A375 (cell line): Measurements from ENCODE around the gene DPP8. TPM values are rescaled to one million over a fixed set of nuclear protein-coding genes. Genes with fewer than 3 reads are reported as not detected.

Experiments used
- small RNA-seq: library from RNA; depleted of rRNA; stranded (forward); fragments of <200 nt; gene quantifications from one replicate; pipeline ENCODE3, GENCODE V24; 2014
- total RNA-seq: library from RNA; depleted of rRNA; stranded (reverse); fragments of >200 nt; shearing (Covaris generic); gene quantifications from 2 replicates; pipeline ENCODE4 v1.2.3, GENCODE V29; 2014; rRNA removed

DPP8 gene
- 28.9 and 38.4 TPM in 2 replicates for total RNA-seq

GRCh38 chr15:65516997-65517865, at the start of gene DPP8:
Gene DPP8 (minus strand): TSS chr15:65517689. CDS start chr15:65512553, 5,136 bp downstream.

GRCh38 chr15:65530318-65531111, 13.0 kb upstream of the DPP8 start, which contains the start of gene HACD3:
Gene HACD3 (plus strand): TSS chr15:65530463. CDS start chr15:65530632, 169 bp downstream.

Small RNA genes within 50 kb of the gene (small RNA-seq; reads per million reads assigned to genes)
- not detected for gene AC105129.1
- not detected for gene RF00019
- not detected for gene RNU6-19P

Other genes starting within 250 kb of the DPP8 start
- 7.2 and 9.1 TPM in 2 replicates for gene PARP16, start 230.8 kb downstream of the DPP8 start, total RNA-seq
- not detected in 2 replicates for gene RNU5A-1, start 221.6 kb downstream of the DPP8 start, total RNA-seq
- gene RNU5B-1, start 213.0 kb downstream of the DPP8 start, total RNA-seq = not detected in 2 replicates
- 0.08 TPM in 1 of 2 replicates, not detected in the other for gene IGDCC3, start 139.7 kb downstream of the DPP8 start, total RNA-seq
- gene IGDCC4, start 94.7 kb downstream of the DPP8 start, total RNA-seq = 0.11 TPM in 1 of 2 replicates, not detected in the other
- 71.4 and 72.0 TPM in 2 replicates for gene HACD3, start 12.8 kb upstream of the DPP8 start, total RNA-seq
- 41.6 and 66.7 TPM in 2 replicates for gene INTS14, start 93.4 kb upstream of the DPP8 start, total RNA-seq
- 5.5 and 8.8 TPM in 2 replicates for gene SLC24A1, start 104.2 kb upstream of the DPP8 start, total RNA-seq